ENCODE data around the gene LRRC8A. TPM values are rescaled to one million over a fixed set of nuclear protein-coding genes. Genes with fewer than 3 reads are reported as not detected.

The LRRC8A gene
- polyA plus RNA-seq, 1 of the 3 experiments (the other 2 are of a cell fraction), result 30.4 TPM

- WGBS (ENCODE audit: low lambda C conversion rate), result 91% methylated on average over 12 of the region's 12 CpGs
- Histone ChIP-seq H3K4me3 (ENCODE audit: low read depth in 2 of 2, low read length in 1 of 2) (no peak overlapping the region), H4K20me1 (ENCODE audit: insufficient read depth) (no peaks in the 10 kb centered on the region), H3K36me3 (replicated peaks in 1 of 2; ENCODE audit: control insufficient read depth in 1 of 2, insufficient read depth in 2 of 2, low read length in 1 of 2) (peaks cover 0 to 14% of the 10 kb centered on the region in 2 experiments), H3K4me1 (ENCODE audit: control insufficient read depth in 1 of 2, insufficient read depth in 2 of 2, low read depth in 1 of 2, low read length in 1 of 2) (peaks cover 6 to 16% of the 10 kb centered on the region in 2 experiments; a peak in 2 of 4 replicates), H3K9ac (no peak overlapping the region), H2AFZ (ENCODE audit: low read depth) (0 out of 2 replicates have a peak overlapping the region, but pooled peaks have one; percentile 8), H3K4me2 (no peak overlapping the region; the same call in 1 of the 2 replicates), H3F3A (replicated peaks; ENCODE audit: insufficient read depth) (no peaks in the 10 kb centered on the region), H3K79me2 (ENCODE audit: insufficient read depth) (peaks cover 10% of the 10 kb centered on the region), H3K27ac (ENCODE audit: low read depth in 2 of 2, low read length in 1 of 2) (peak overlapping the region in 1 of 2 experiments; percentile 56; a peak in 2 of 4 replicates), H3K9me2 (no peaks in the 10 kb centered on the region), H3K27me3 (ENCODE audit: insufficient read depth) (no peaks in the 10 kb centered on the region), H3K9me3 (no peaks in the 10 kb centered on the region)
- no peak for DNase-seq
- POLR2A ChIA-PET, result no interaction called here
- CTCF ChIA-PET, result interaction anchor here (1.9 to 2.7 kb wide), 2 partner anchors 13 to 14 kb away, joined by 10 read pairs; no protein-coding TSS in a partner anchor
- TF ChIP-seq USF2 (IDR thresholded peaks at IDR 0.05; ENCODE audit: borderline replicate concordance, low read depth, low read length), result no peak
- TF ChIP-seq RFX5 (IDR thresholded peaks at IDR 0.05; ENCODE audit: low read length), result no peak
- TF ChIP-seq TEAD4 (IDR thresholded peaks at IDR 0.05; ENCODE audit: borderline replicate concordance, insufficient read depth), result no peak
- no peak for TF ChIP-seq MEF2A (IDR thresholded peaks at IDR 0.05; ENCODE audit: borderline replicate concordance, low read depth)
- no peak for TF ChIP-seq TCF12 (IDR thresholded peaks at IDR 0.05)
- TF ChIP-seq PBX3 (IDR thresholded peaks at IDR 0.05), result no peak
- TF ChIP-seq TAF1 (IDR thresholded peaks at IDR 0.05; ENCODE audit: borderline replicate concordance, low read depth, low read length), result no peak
- no peak for TF ChIP-seq REST (IDR thresholded peaks at IDR 0.05; ENCODE audit: low read depth, low read length)
- TF ChIP-seq IRF3 (IDR thresholded peaks at IDR 0.05; ENCODE audit: low read depth, low read length), result no peak
- no peak for TF ChIP-seq FOXJ3 (CRISPR knock-in tag; IDR thresholded peaks at IDR 0.05)
- TF ChIP-seq MAX (IDR thresholded peaks at IDR 0.05; ENCODE audit: low read depth), result no peak
- no peak for TF ChIP-seq SMC3 (IDR thresholded peaks at IDR 0.05; ENCODE audit: low read depth, low read length)
Measured at GRCh38 chr9:128940946-128941755, 59.2 kb downstream of the LRRC8A start.
